HEK293 (cell line): Measurements from ENCODE around the gene ULBP1.

Source experiments
- CTCF ChIA-PET: fragments of 350-600 bp; formaldehyde crosslinking; extraction: SDS; loops from one replicate; lab custom pipeline; 2021; ENCODE audit warnings: antibody characterized with exemption; lab: Yijun Ruan, JAX
- POLR2A ChIA-PET: fragments of 300-600 bp; formaldehyde crosslinking; extraction: SDS; loops from one replicate; lab custom pipeline; 2020; ENCODE audit warnings: antibody characterized with exemption, inconsistent platforms; lab: Yijun Ruan, JAX
- H3K27ac ChIP-seq: fragments of 200-500 bp; sonication (Bioruptor generic); 2 replicates; pipeline ENCODE4 v1.5.1; 2014; ENCODE audit warnings: low read depth, low read length, control low read depth, inconsistent platforms; ENCODE audit errors: extremely low read depth
- H3K36me3 ChIP-seq, 2 experiments: fragments of 200-500 bp in 1 of 2; sonication (Bioruptor generic) in 1 of 2; 1 replicate in 1 of 2; 2 replicates in 1 of 2; pipeline ENCODE4 v1.5.1; 2014 to 2017; ENCODE audit warnings: inconsistent platforms in 2 of 2, low read length in 2 of 2; ENCODE audit not compliant: control insufficient read depth in 2 of 2, insufficient read depth in 1 of 2
- H3K4me1 ChIP-seq: fragments of 200-500 bp; sonication (Bioruptor generic); 2 replicates; pipeline ENCODE4 v1.5.1; 2014; ENCODE audit warnings: mild to moderate bottlenecking, low read length, inconsistent platforms; ENCODE audit not compliant: control insufficient read depth, insufficient read depth
- H3K4me3 ChIP-seq: 2 replicates; pipeline ENCODE4 v1.5.1; 2011; ENCODE audit warnings: low read depth, mild to moderate bottlenecking, control low read depth, low read length, moderate library complexity
- H3K9me3 ChIP-seq: fragments of 200-500 bp; sonication (Bioruptor generic); 2 replicates; pipeline ENCODE4 v1.5.1; 2014; ENCODE audit warnings: low read depth, low read length, inconsistent platforms; ENCODE audit not compliant: control insufficient read depth, insufficient read depth
- AEBP2 ChIP-seq: fragments of 450-650 bp; formaldehyde crosslinking; IDR thresholded peaks from 2 replicates; pipeline ENCODE4 v1.5.1; 2016; ENCODE audit warnings: missing biosample characterization, missing genetic modification characterization, borderline replicate concordance
- GLIS1 ChIP-seq: fragments of 450-650 bp; formaldehyde crosslinking; IDR thresholded peaks from 2 replicates; pipeline ENCODE4 v1.5.1; 2016; ENCODE audit warnings: missing biosample characterization, missing genetic modification characterization
- GLIS2 ChIP-seq: fragments of 450-650 bp; formaldehyde crosslinking; IDR thresholded peaks from 2 replicates; pipeline ENCODE4 v1.5.1; 2016; ENCODE audit warnings: missing biosample characterization, missing genetic modification characterization
- HOXC10 ChIP-seq: sonication (generic); formaldehyde crosslinking; IDR thresholded peaks from 2 replicates; pipeline ENCODE4 v1.8.1; 2023; ENCODE audit warnings: mild to moderate bottlenecking, missing genetic modification reagents
- KLF1 ChIP-seq: fragments of 450-650 bp; formaldehyde crosslinking; IDR thresholded peaks from 2 replicates; pipeline ENCODE4 v1.5.1; 2016; ENCODE audit warnings: missing biosample characterization, missing genetic modification characterization
- PRDM10 ChIP-seq: fragments of 450-650 bp; formaldehyde crosslinking; IDR thresholded peaks from 2 replicates; pipeline ENCODE4 v1.5.1; 2016; ENCODE audit warnings: missing biosample characterization, missing genetic modification characterization
- SP7 ChIP-seq: fragments of 450-650 bp; formaldehyde crosslinking; IDR thresholded peaks from 2 replicates; pipeline ENCODE4 v1.5.1; 2016; ENCODE audit warnings: missing biosample characterization, missing genetic modification characterization
- TCF7L2 ChIP-seq: IDR thresholded peaks from 2 replicates; pipeline ENCODE4 v1.6.1; 2011; ENCODE audit warnings: low read depth, mild to moderate bottlenecking, inconsistent platforms, low read length, moderate library complexity, borderline replicate concordance
- YY2 ChIP-seq: fragments of 450-650 bp; formaldehyde crosslinking; IDR thresholded peaks from 2 replicates; pipeline ENCODE4 v1.5.1; 2016; ENCODE audit warnings: missing biosample characterization, missing genetic modification characterization
- ZFHX2 ChIP-seq: fragments of 450-650 bp; formaldehyde crosslinking; conservative IDR thresholded peaks from 2 replicates; pipeline ENCODE4 v1.5.1; 2016; ENCODE audit warnings: missing biosample characterization, missing genetic modification characterization
- ZFP69B ChIP-seq: fragments of 450-650 bp; formaldehyde crosslinking; IDR thresholded peaks from 2 replicates; pipeline ENCODE4 v1.5.1; 2016; ENCODE audit warnings: missing biosample characterization, missing genetic modification characterization
- ZNF155 ChIP-seq: fragments of 450-650 bp; formaldehyde crosslinking; IDR thresholded peaks from 2 replicates; pipeline ENCODE4 v1.5.1; 2016; ENCODE audit warnings: missing biosample characterization, missing genetic modification characterization
- ZNF324 ChIP-seq: fragments of 450-650 bp; formaldehyde crosslinking; IDR thresholded peaks from 2 replicates; pipeline ENCODE4 v1.5.1; 2016; ENCODE audit warnings: missing biosample characterization, missing genetic modification characterization
- ZNF335 ChIP-seq: fragments of 450-650 bp; formaldehyde crosslinking; conservative IDR thresholded peaks from 2 replicates; pipeline ENCODE4 v1.5.1; 2016; ENCODE audit warnings: missing biosample characterization, missing genetic modification characterization
- ZNF391 ChIP-seq: fragments of 450-650 bp; formaldehyde crosslinking; IDR thresholded peaks from 2 replicates; pipeline ENCODE4 v1.5.1; 2016; ENCODE audit warnings: low read depth, missing biosample characterization, missing genetic modification characterization, borderline replicate concordance
- ZNF449 ChIP-seq: fragments of 450-650 bp; formaldehyde crosslinking; IDR thresholded peaks from 2 replicates; pipeline ENCODE4 v1.5.1; 2017; ENCODE audit warnings: missing biosample characterization, mild to moderate bottlenecking, missing genetic modification characterization, moderate library complexity
- ZNF510 ChIP-seq: fragments of 450-650 bp; formaldehyde crosslinking; IDR thresholded peaks from 2 replicates; pipeline ENCODE4 v1.5.1; 2018; ENCODE audit warnings: mild to moderate bottlenecking, missing genetic modification characterization, missing biosample characterization; ENCODE audit not compliant: insufficient replicate concordance
- ZNF514 ChIP-seq: fragments of 450-650 bp; formaldehyde crosslinking; IDR thresholded peaks from 2 replicates; pipeline ENCODE4 v1.5.1; 2016; ENCODE audit warnings: missing biosample characterization, missing genetic modification characterization
- ZNF621 ChIP-seq: fragments of 450-650 bp; formaldehyde crosslinking; IDR thresholded peaks from 2 replicates; pipeline ENCODE4 v1.5.1; 2017; ENCODE audit warnings: missing biosample characterization, missing genetic modification characterization
- ZNF623 ChIP-seq: fragments of 450-650 bp; formaldehyde crosslinking; IDR thresholded peaks from 2 replicates; pipeline ENCODE4 v1.5.1; 2016; ENCODE audit warnings: missing biosample characterization, missing genetic modification characterization
- ZNF626 ChIP-seq: fragments of 450-650 bp; sonication (Bioruptor Pico); formaldehyde crosslinking; IDR thresholded peaks from 2 replicates; pipeline ENCODE4 v1.5.1; 2018; ENCODE audit warnings: missing biosample characterization, missing genetic modification characterization, inconsistent platforms
- ZNF704 ChIP-seq: fragments of 450-650 bp; formaldehyde crosslinking; IDR thresholded peaks from 2 replicates; pipeline ENCODE4 v1.5.1; 2016; ENCODE audit warnings: missing biosample characterization, missing genetic modification characterization
- ZNF747 ChIP-seq: fragments of 450-650 bp; formaldehyde crosslinking; IDR thresholded peaks from 2 replicates; pipeline ENCODE4 v1.5.1; 2016; ENCODE audit warnings: missing biosample characterization, missing genetic modification characterization
- ZNF837 ChIP-seq: fragments of 450-650 bp; formaldehyde crosslinking; IDR thresholded peaks from 2 replicates; pipeline ENCODE4 v1.5.1; 2016; ENCODE audit warnings: missing biosample characterization, missing genetic modification characterization

ULBP1 gene

GRCh38 chr6:149975400-149975799, 11.7 kb downstream of the ULBP1 start (continued):
- TF ChIP-seq ZNF704 (tag by site-specific recombination) (no peak), ZNF335 (tag by site-specific recombination) (no peak), GLIS1 (tag by site-specific recombination) (no peak), ZNF837 (no peak), ZFHX2 (tag by site-specific recombination) (no peak), KLF1 (tag by site-specific recombination) (no peak), ZNF324 (tag by site-specific recombination) (no peak), HOXC10 (CRISPR knock-in tag) (no peak), ZNF514 (tag by site-specific recombination) (no peak), PRDM10 (no peak), ZNF621 (tag by site-specific recombination) (no peak)

GRCh38 chr6:149977221-149977620, 13.5 kb downstream of the ULBP1 start:
- TF ChIP-seq ZNF623 (no peak), SP7 (tag by site-specific recombination) (no peak), ZNF155 (tag by site-specific recombination) (no peak), ZNF510 (tag by site-specific recombination) (no peak), GLIS2 (tag by site-specific recombination) (no peak), ZFP69B (no peak), ZNF449 (no peak), YY2 (tag by site-specific recombination) (no peak), AEBP2 (tag by site-specific recombination) (no peak), ZNF391 (no peak), ZNF626 (tag by site-specific recombination) (no peak), TCF7L2 (no peak), ZNF747 (tag by site-specific recombination) (no peak)
- CTCF ChIA-PET: no interaction called here
- H3K36me3 ChIP-seq: no peaks in the 10 kb centered on the region; a peak in 1 of 3 replicates
- no peaks in the 10 kb centered on the region for H3K9me3 ChIP-seq
- H3K4me1 ChIP-seq: no peaks in the 10 kb centered on the region
- no peak overlapping the region for H3K4me3 ChIP-seq
- POLR2A ChIA-PET: interaction anchor here (1.4 kb wide), 1 partner anchor 13 kb away, joined by 5 read pairs; the partner anchor contains the start of gene ULBP1
- no peak overlapping the region for H3K27ac ChIP-seq
